ENCODE measurements around the gene C3orf22. TPM values are rescaled to one million over a fixed set of nuclear protein-coding genes. Genes with fewer than 3 reads are reported as not detected.

C3orf22 gene
- total RNA-seq, 1 experiment from 2014 or later = not detected

DNA sequence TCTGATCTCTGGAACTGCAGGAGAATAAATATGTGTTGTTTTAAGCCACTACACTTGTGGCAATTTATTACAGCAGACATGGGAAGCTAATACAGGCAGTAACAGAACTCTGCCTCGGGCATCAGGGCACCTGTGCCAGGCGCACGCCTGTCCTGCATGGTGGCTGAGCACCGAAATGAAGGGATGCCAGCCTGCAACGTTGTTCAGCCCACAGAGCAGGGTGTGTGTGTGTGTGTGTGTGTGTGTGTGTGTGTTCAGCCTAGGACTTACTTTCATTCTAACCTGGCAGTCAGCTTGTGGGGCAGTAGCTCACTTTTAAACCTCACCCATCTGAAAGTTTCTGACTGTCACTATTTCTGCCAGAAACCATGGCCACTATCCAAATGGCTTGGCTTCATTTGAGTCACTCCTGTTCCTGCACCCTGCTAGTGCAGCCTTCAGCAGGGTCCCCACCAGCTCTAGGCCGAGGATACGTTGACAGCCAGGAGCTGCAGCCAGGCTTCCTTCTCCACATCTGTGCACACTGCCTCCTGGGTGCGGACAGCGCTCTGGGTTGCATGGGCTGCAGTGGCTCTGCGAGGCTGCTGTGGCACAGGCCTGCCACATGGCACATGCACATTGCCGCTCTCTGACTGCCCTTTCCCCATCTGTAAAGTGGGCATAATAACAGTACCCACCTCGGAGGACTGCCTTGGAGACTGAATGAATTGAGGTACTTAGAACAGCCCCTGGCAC is 45.6 kb downstream of the C3orf22 start:
- DNase-seq (ENCODE audit: low spot score) = no peak

DNA sequence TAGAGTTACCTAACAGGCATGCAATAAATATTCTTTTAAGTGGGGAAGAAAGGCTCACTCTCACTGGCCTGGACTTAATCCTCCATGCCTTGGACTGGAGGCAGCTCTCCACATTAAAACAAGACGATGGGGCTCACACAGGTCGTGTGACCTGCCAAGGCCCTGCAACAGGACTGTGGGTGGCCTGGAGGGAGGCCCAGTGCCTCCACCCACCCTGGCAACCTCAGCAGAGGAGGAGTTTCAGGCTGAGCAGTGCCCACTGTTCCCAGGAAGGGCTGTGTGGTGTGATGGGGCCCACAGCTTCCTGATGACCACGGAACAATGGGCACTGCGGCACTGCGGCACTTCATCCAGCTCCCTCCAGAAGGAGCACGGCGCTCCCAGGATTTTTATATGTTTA is 46.7 kb downstream of the C3orf22 start:
- DNase-seq (ENCODE audit: low spot score) = peak; percentile 47

DNA sequence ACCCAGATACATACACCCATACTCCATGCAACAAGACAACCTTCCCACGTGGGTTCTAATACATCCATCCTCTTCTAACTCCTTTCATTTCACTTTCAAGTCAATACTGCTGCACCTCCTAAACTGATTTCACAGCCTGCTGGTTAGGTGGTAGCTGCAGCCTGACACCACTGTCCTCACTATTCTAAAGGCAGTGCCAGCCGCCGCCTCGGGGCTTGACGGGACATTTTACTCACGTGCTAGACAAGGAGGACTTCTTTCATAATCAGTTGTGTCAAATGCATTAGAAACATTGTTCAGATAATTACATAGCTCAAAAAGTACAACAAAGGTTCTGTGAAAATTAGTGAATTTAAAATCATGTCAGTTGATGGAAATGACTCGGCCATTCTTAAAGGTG is 47.4 kb downstream of the C3orf22 start:
- no peak for DNase-seq (ENCODE audit: low spot score)

DNA sequence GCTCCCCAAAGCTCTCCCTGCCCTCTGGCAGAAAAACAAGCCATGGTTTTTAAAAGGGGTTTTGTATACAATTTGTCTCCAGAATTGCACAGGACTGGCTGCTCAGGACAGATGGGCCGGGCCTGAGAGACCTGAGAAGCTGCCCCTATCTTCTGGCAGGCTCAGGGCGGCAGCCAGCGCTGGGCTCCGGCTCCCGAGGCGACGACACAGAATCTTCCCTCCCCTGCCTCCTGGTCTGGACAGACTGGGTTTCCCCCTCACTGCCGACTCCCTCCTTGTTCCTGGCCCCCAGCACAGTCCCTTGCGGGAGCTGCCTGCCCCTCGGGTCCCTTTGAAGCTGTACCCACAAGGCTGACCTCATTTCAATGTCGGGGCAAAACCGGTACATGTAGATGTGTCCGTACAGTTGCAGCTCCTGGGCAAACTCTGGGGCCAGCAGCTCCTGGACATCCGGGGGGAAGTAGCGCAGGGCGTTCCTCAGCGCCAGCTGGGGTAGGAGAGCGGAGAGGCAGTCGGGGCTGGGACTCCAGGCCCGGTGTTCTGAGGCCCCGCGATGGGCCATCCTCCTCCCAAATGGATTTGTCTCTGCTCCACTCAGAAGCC is 48.3 kb downstream of the C3orf22 start:
- DNase-seq (ENCODE audit: low spot score) = no peak

DNA sequence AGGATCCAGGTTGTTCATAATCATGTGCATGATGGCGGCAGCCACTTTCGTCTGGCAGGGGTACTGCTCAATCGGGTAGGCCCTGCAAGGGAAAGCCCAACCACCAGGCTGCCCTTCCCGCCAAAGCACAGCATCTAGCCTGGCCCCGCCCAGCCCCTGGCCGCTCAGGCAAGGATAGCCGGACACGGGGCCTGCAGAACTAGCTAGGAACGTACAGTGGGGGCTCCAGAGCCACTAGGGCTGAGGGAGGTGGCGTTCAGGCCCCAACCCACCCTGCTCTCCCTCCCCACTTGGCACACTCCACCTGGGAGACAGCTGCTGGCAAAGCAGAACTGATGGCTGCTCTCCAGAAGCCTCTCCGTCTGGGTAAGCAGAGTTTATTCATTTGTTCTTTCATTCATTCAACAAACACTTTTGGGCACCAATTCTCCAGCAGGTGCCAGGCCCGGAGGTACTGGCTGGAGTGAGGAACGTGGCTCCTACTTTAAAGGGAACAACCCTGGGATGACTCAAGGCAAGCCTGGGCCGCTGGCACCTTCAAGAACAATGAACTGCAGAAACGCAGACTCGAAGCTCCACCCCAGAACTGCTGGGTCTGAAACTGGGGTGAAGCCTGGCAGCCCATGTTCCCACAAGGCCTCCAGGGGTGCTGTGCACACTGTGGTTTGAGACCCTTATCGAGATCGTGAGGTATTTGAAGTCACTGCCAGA is 49.0 kb downstream of the C3orf22 start:
- no peak for DNase-seq (ENCODE audit: low spot score)

DNA sequence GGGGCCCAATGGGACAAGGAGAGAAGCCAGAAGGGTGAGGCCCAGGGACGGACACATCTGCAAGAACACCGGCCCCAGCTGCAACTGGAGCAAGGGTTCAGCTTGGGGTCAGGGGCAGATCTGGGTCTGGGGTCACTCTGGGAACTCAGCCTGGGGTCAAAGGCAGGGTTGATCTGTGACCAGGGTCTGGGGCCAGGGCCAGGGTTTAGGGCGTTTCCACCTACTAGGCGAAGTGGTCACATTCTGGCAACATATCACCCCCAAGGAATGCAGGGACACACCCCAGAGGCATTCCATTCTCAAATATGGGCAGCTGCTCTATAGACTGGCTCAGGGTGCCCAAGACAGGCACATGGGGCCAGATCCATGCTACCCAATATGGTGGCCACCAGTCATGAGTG is 50.2 kb downstream of the C3orf22 start:
- DNase-seq (ENCODE audit: low spot score) = no peak

DNA sequence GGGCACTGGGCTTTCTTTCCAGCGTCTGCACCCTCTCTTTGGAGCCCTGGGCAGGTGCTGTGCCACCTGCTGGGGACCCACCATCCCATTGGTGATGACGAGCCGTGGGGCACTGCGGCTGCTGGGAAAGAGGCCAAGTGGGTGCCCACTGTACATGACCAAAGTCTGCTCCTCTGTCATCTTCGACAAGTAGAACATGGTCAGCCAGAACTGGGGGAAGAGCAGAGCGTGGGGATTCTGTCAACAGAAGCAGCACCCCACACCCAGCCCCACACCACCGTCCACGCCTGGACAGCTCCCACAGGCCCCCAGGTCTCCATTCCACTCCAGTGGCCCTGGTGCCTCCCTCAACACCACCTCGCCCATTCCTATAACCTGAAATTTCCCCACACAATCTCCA is 50.8 kb downstream of the C3orf22 start:
- DNase-seq (ENCODE audit: low spot score) = no peak

DNA sequence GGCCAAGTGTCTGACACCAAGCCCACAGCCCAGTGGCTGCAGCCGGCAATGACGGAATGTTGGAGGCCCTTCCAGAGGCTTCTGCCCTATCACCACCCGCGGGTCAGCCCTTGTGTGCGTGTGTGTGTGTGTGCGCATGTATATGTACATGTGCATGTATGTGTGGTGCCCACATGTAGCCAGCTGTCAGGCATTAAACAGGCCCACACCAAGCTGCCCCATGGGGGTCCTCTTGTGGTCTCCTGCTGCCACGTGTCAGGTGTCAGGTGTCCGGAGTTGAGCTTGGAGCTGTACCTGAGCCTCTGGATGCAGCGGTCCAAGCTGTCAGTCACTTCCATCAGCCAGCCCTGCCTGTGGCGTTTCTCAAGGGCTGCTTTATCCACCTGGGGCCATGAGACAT is 55.0 kb downstream of the C3orf22 start:
- no peak for DNase-seq (ENCODE audit: low spot score)

DNA sequence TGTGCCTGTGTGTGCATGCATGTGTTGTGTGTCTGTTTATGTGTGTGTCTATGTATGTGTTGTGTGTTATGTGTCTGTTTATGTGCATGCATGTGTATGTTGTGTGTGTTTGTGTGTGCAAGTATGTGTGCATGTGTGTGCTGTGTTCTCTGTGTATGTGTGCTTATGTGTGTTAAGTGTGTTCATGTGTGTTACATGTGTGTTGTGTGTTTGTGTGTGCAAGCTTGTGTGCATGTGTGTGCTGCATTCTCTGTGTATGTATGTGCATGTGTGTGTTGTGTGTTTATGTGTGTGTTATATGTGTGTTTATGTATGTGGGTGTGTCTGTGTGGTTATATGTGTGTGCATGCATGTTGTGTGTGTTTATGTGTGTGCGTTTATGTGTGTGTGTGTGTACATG is 56.1 kb downstream of the C3orf22 start:
- DNase-seq (ENCODE audit: low spot score) = no peak

DNA sequence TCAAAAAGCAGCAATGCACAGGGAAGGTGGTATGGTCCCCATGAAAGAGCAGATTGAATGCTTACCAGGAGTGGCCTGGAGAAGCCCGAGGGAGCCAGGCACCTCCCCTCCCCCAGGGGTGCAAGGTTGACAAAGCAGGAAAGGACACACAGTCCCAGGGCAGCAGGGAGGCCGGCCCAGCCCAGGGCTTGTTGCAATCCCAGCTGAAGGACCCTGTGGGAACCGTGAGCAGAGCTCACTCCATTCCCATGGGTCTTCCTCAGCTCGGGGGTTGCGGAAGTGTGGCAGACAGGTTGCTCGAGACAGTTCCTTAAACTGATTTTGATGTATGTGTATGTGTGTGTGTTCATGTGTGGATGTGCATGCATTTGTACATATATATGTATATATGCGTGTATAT is 57.0 kb downstream of the C3orf22 start:
- no peak for DNase-seq (ENCODE audit: low spot score)

DNA sequence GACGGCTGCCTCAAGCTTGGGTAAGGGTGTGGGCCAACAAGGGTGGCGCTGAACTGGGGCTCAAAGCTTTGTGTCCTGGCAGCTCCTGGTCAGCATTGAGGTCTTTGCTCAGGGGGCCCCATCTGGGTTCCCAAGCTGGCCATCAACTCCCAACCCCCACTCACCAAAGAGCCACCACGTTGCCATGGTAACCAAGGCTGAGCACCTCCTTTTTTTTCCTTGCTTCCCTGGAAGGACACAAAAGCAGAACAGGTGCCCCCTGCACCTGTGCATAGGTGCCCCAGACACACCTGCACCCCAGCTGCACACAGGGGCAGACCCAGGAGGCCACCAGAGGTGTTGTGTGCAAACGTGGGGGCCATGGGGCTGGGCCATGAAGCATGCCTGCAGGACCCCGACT is 57.7 kb downstream of the C3orf22 start:
- no peak for DNase-seq (ENCODE audit: low spot score)

DNA sequence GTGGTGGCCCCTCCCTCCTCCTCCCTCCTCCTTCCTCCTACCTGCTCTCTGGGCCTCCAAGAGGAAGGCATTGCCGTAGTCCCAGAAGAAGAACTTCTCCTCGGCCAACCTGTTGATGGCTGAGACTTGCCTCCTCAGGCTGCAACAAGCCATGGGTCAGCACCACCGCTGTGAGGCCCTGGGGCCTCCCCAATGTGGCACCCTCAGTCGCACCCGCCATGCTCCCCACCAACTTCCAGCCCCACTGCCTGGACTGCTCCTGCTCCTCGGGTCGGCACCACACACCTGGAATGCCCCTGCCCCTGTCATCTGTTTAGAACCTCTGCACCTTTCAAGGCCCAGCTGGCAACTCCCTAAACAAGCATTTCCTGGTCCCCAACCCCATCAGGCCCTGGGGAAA is 58.7 kb downstream of the C3orf22 start:
- no peak for DNase-seq (ENCODE audit: low spot score)

Other genes with a start within 250 kb of the C3orf22 start
- 1.1 and 1.6 TPM in 2 replicates for gene KLF15, start 201.5 kb downstream of the C3orf22 start, total RNA-seq (2014; rRNA removed; shearing (Covaris generic))
- gene CFAP100, start 164.0 kb downstream of the C3orf22 start, total RNA-seq (2014; rRNA removed; shearing (Covaris generic)) = not detected in 2 replicates
- 6.6 and 12.2 TPM in 2 replicates for gene ZXDC, start 83.0 kb downstream of the C3orf22 start, total RNA-seq (2014; rRNA removed; shearing (Covaris generic))
- not detected in 2 replicates for gene UROC1, start 41.2 kb downstream of the C3orf22 start, total RNA-seq (2014; rRNA removed; shearing (Covaris generic))
- 0.37 TPM in 1 of 2 replicates, not detected in the other for gene CHST13, start 34.8 kb downstream of the C3orf22 start, total RNA-seq (2014; rRNA removed; shearing (Covaris generic))
- 11.6 and 14.4 TPM in 2 replicates for gene TXNRD3, start 96.2 kb upstream of the C3orf22 start, total RNA-seq (2014; rRNA removed; shearing (Covaris generic))
- gene CHCHD6, start 145.3 kb upstream of the C3orf22 start, total RNA-seq (2014; rRNA removed; shearing (Covaris generic)) = 12.5 and 16.5 TPM in 2 replicates

All from H4 (cell line).